HG03064 (cell line): ENCODE measurements around the gene ACER2.

Experiments
- ATAC-seq: cut with Tn5 transposase; IDR thresholded peaks from one replicate; pipeline ENCODE4 v1.9.1; 2021; ENCODE audit warnings: low read depth; ENCODE audit not compliant: unreplicated experiment

Gene ACER2

GRCh38 chr9:19446361-19446861 is 37.6 kb downstream of the ACER2 start:
- no peak for ATAC-seq

GRCh38 chr9:19451240-19452087 is 42.7 kb downstream of the ACER2 start:
- peak; percentile 90 for ATAC-seq

DNA sequence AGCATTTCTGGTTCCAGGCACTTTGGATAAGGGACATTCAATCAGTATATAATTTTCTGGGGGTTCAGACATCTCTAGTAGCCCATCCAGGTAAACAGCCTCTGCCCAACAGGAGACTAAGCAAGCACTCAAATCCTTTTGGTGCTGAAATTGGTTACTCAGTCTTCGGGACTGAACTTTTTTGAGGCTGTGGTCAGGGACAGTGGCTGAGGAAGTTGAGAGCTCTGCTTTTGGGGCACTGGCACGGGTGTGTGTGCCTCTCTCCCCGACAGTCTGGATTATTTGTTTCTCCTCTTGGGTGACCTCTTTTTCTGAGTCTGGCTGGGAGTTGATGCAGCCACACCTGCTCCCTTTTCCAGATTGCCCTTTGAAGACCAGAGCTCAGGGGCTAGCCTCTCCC is 47.6 kb downstream of the ACER2 start:
- ATAC-seq, result no peak

- peak; percentile 75 for ATAC-seq
These were observed 48.3 kb downstream of the ACER2 start for GRCh38 chr9:19456996-19457692.

GRCh38 chr9:19457693-19458009 is 48.8 kb downstream of the ACER2 start:
- peak; percentile 26 for ATAC-seq

- ATAC-seq, result no peak
These were observed 51.4 kb downstream of the ACER2 start for GRCh38 chr9:19460243-19460642.

GRCh38 chr9:19461135-19461534 is 52.3 kb downstream of the ACER2 start:
- no peak for ATAC-seq

GRCh38 chr9:19464061-19464763 is 55.4 kb downstream of the ACER2 start:
- ATAC-seq, result no peak

DNA sequence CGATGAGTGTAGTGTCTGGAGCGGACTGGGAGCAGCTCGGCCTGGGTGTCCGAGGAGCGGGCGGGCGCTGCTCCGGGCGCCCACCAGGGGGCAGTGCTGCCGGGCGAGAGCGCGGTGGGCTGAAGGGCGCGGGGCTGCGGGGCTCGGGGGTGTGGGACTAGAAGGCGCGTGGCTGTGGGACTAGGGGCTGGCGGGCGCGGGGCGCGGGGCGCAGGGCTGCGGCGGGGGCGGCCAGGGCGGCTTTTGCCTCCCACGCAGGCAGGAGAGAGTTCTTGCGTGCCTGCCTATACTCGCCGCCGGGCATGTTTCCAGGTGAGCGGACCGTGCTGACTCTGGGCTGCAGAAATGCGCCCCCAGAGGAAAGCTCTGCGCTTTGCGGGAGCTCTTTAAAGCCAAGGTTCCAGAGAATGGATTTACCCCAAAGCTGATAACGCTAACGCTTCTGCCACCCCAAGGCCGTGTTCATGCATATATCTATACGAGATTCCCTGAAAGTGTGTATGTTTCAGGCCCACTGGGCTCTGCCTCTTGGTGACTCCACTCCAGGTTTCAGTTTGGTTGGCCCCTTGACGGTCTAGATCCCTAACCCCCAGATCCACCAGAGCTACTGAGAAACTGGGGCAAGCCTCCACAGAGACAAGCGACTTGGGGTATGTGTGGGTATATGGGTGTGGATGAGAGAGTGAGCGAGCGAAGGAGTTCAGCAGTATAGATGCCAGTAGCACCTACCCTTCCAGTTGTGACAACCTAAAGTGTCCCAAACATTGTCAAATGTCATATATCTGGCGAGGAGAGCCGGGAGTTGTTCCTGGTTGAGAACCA is 56.2 kb downstream of the ACER2 start:
- ATAC-seq, result peak; percentile 94

- ATAC-seq, result no peak
These were observed 56.9 kb downstream of the ACER2 start for GRCh38 chr9:19465586-19466279.

DNA sequence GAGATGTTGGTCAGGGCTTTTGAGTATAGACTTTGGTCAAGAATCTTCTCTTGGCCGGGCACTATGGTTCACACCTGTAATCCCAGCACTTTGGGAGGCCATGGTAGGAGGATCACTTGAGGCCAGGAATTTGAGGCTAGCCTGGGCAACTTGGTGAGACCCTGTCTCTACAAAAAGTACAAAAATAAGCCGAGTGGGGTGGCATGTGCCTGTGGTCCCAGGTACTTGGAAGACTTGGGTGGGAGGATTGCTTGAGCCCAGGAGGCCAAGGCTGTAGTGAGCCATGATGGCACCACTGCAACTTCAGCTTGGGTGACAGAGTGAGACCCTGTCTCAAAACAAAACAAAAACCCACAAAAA is 57.5 kb downstream of the ACER2 start:
- ATAC-seq, result no peak

DNA sequence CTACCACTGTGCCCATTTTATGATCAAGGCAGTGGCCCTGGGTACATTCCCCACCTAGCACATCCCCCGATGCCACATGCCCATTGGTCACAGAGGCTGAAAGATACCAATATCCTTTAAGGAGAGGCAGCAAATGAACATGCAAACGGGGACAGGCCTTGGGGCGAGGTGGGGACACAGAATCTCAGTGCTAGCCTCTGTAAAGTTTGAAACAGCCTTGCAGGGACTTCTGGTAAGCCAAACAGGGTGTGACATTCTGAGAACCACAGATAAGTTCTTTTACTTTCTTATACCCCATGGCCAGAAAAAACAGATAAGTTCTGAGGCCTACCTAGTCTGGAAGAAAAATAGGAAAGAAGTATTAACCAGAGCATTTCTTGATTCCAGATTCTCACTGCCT is 60.5 kb downstream of the ACER2 start:
- no peak for ATAC-seq

GRCh38 chr9:19470567-19470966 is 61.8 kb downstream of the ACER2 start:
- ATAC-seq, result no peak

DNA sequence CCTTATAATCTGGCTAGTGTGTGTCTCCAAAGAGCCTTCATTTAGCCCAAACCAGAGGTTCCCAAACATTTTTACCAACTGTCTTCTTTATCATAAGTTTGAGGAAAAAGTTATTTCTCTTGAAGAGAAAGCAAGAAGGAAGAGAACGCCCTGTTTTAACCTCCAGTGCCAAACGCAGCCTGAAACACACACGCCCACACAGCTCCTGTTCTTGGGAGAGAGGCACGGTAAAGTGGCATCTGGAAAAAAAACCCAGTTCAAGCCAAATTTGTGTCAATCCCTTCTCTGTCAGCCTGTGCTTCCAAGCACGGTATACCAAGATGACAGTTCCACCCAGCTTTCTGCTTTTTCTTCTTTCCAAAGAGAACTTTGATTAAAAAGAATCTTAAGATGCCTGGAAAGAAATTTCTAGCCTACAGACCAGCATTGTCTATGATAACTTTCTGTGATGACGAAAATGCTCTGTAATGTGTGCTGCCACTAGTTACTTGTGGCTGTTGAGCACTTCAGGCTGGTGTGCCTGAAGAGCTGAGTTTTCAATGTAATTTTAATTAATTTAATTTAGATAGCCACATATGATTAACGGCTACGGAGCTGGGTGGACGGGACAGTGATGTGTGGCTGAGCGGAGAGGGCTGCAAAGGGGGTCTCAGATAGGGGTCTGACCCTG is 62.3 kb downstream of the ACER2 start:
- no peak for ATAC-seq

GRCh38 chr9:19471737-19472648 is 63.2 kb downstream of the ACER2 start:
- no peak for ATAC-seq

- no peak for ATAC-seq
These were observed 64.8 kb downstream of the ACER2 start for GRCh38 chr9:19473605-19474004.

DNA sequence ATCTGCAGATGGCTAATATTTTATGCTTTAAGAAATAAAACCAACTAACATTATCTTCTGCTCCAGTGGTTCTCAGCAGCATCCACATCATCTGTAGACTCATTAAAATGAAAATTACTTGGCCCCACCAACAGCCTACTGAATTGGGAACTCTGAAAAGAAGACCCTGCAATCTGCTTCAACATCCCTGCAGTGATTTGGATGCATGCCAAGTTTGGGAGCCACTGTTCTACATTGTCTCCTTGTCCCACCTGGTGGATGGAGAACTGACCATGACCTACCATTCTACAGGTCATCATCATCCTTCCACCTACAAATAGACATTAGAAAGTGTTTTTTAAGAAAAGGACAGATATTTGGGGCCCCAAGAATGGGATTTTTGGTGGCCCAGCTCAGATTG is 71.1 kb downstream of the ACER2 start:
- no peak for ATAC-seq

DNA sequence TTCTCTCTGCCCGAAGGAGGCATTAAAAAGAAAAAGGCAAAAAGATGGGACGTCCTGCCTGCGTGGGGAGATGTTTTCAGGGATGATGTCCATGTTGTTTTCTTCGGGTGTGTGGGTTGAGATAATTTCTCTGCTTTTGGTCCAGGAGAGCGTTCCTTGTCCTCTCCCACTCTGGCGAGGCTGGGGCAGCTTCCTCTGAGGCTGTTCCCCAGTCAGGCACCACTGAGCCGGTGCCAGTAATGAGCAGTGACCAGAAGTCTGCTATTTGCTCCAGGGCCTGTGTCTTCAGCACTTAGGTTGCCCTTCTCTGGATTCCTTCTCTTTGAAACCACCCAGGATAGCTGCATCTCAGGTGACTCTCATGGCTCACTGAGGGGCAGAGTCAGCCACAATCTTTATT is 71.5 kb downstream of the ACER2 start:
- no peak for ATAC-seq
